GM20000 (cell line): ENCODE results near the gene FBXL13.
"Not testable (repeated sequence)": the region's sequence is repeated elsewhere in the genome, so short reads cannot be mapped to it uniquely, and the experiment has no call there.

ENCODE experiments used
- DNase-seq: peaks from one replicate; pipeline ENCODE4 v3.0.0; 2012; ENCODE audit warnings: low spot score
- CTCF ChIP-seq: IDR thresholded peaks from 2 replicates; pipeline ENCODE4 v1.5.1; 2012; ENCODE audit warnings: mild to moderate bottlenecking, control low read depth; ENCODE audit errors: extremely low read depth, missing control alignments

FBXL13 gene

GRCh38 chr7:102842284-102842683 lies 232.3 kb downstream of the FBXL13 start:
- TF ChIP-seq CTCF, result no peak
- no peak for DNase-seq

- no peak for DNase-seq
- TF ChIP-seq CTCF, result no peak
These were observed 233.3 kb downstream of the FBXL13 start for GRCh38 chr7:102841290-102841689.

- no peak for DNase-seq
- TF ChIP-seq CTCF, result no peak
These were observed 234.2 kb downstream of the FBXL13 start for GRCh38 chr7:102840404-102840803.

GRCh38 chr7:102838572-102839101 lies 236.0 kb downstream of the FBXL13 start:
- not testable (repeated sequence) for DNase-seq

- no peak for TF ChIP-seq CTCF
- no peak for DNase-seq
These were observed 236.8 kb downstream of the FBXL13 start for GRCh38 chr7:102837802-102838201.

- TF ChIP-seq CTCF, result no peak
- DNase-seq, result no peak
These were observed 237.6 kb downstream of the FBXL13 start for GRCh38 chr7:102836977-102837376.

GRCh38 chr7:102836191-102836919 lies 238.2 kb downstream of the FBXL13 start:
- DNase-seq, result no peak
- TF ChIP-seq CTCF, result no peak

- TF ChIP-seq CTCF, result no peak
- DNase-seq, result peak; percentile 34
These were observed 239.6 kb downstream of the FBXL13 start for GRCh38 chr7:102834999-102835398.
